Measurements from ENCODE around the gene TRIM33.

DNA sequence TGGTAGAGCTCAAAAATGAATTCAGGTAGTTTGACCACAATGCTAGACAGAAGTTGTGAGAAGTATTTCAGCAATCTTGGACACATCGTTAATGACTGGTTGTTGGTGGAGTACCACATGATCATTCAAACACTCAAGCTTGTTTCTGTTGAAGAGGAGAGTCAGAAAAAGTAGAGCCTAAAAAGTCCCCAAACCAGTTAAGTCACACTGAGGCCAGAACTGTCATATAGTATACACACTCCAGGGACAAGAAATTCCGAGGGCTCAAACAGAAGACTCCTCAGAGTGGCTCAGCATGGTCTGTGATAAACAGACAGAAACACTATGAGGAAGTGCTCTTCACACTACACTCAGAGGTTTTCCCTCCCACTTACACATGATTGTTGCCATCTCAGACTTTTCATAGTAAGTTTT lies 5.8 kb downstream of the TRIM33 start:
- TF ChIP-seq, protein P1, sequence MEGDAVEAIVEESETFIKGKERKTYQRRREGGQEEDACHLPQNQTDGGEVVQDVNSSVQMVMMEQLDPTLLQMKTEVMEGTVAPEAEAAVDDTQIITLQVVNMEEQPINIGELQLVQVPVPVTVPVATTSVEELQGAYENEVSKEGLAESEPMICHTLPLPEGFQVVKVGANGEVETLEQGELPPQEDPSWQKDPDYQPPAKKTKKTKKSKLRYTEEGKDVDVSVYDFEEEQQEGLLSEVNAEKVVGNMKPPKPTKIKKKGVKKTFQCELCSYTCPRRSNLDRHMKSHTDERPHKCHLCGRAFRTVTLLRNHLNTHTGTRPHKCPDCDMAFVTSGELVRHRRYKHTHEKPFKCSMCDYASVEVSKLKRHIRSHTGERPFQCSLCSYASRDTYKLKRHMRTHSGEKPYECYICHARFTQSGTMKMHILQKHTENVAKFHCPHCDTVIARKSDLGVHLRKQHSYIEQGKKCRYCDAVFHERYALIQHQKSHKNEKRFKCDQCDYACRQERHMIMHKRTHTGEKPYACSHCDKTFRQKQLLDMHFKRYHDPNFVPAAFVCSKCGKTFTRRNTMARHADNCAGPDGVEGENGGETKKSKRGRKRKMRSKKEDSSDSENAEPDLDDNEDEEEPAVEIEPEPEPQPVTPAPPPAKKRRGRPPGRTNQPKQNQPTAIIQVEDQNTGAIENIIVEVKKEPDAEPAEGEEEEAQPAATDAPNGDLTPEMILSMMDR (IDR thresholded peaks at IDR 0.05; ENCODE audit: insufficient read depth, low read depth, low read length), result no peak
- TF ChIP-seq EZH2 (IDR thresholded peaks at IDR 0.05; ENCODE audit: insufficient read depth, low read length), result no peak
